IPS-18a (cell line): ENCODE data around the gene SLC30A3.

ENCODE experiments used
- H3K27ac ChIP-seq: one replicate; pipeline ENCODE4 v1.5.1; 2013; ENCODE audit warnings: low read length
- H3K27me3 ChIP-seq: one replicate; pipeline ENCODE4 v1.6.1; 2013; ENCODE audit warnings: mild to moderate bottlenecking, low read length; ENCODE audit not compliant: control insufficient read depth, insufficient read depth
- H3K36me3 ChIP-seq: one replicate; pipeline ENCODE4 v1.6.1; 2013; ENCODE audit warnings: low read depth, low read length; ENCODE audit not compliant: control insufficient read depth
- H3K4me1 ChIP-seq: one replicate; pipeline ENCODE4 v1.6.1; 2013; ENCODE audit warnings: low read depth, low read length; ENCODE audit not compliant: control insufficient read depth
- H3K4me3 ChIP-seq: one replicate; pipeline ENCODE4 v1.5.1; 2013; ENCODE audit warnings: low read length
- H3K9ac ChIP-seq: one replicate; pipeline ENCODE4 v1.6.1; 2013; ENCODE audit warnings: mild to moderate bottlenecking, low read length, moderate library complexity
- H3K9me3 ChIP-seq: one replicate; pipeline ENCODE4 v1.6.1; 2013; ENCODE audit warnings: low read depth, low read length; ENCODE audit not compliant: control insufficient read depth

The SLC30A3 gene, protein sequence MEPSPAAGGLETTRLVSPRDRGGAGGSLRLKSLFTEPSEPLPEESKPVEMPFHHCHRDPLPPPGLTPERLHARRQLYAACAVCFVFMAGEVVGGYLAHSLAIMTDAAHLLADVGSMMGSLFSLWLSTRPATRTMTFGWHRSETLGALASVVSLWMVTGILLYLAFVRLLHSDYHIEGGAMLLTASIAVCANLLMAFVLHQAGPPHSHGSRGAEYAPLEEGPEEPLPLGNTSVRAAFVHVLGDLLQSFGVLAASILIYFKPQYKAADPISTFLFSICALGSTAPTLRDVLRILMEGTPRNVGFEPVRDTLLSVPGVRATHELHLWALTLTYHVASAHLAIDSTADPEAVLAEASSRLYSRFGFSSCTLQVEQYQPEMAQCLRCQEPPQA

DNA sequence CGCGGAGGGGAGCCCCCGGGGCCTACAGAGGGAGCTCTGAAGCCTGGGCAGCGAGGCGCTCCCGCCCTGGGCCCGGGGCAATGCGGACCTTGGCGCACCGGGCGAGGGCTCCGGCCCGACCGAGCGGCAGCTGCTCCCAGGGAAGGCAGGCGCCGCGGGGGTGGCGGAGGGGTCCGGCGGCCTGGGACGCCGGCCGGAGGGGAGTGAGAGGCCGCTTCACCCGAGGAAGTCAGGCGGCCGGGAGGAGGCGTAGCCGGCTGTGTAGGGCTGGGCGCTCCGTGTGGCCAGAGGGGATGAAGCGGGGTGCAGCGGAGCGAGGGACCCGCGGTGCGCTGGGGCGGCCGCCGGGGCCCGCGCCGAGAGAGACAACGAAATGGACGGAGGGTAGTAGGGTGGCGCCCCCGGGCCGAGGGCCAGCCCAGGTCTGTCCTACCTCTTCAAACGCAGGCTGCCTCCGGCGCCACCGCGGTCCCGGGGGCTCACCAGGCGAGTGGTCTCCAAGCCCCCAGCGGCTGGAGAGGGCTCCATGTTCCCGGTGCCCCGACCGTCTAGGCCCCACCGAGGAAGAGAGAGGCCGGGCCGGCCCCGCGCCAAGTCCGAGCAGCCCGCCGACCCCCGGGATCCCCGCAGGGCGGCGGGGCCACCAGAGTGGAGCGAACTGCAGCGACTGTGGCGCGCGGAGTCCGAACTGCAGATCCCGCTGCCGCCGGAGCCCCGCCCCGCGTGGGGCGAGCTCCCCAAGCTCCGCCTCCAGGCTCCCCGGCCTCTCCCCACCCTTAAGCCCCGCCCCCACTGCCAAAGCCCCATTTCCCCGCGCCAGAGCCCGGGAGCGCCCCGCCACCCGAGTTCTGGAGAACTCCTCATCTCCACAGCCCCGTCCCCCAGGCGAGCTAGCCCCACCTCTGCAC, at the start of gene SLC30A3:
SLC30A3 (minus strand) TSS at position 669 of the 908 bp plus-strand sequence; CDS start at position 528, 141 bp downstream.
- Histone ChIP-seq H3K36me3 (no peaks in the 10 kb centered on the region), H3K4me1 (peaks cover 11% of the 10 kb centered on the region), H3K4me3 (peak within 1 kb of the TSS; percentile 65), H3K9me3 (no peaks in the 10 kb centered on the region), H3K27ac (no peak within 1 kb of the TSS), H3K27me3 (peaks cover 80% of the 10 kb centered on the region), H3K9ac (peak within 1 kb of the TSS; percentile 9)

DNA sequence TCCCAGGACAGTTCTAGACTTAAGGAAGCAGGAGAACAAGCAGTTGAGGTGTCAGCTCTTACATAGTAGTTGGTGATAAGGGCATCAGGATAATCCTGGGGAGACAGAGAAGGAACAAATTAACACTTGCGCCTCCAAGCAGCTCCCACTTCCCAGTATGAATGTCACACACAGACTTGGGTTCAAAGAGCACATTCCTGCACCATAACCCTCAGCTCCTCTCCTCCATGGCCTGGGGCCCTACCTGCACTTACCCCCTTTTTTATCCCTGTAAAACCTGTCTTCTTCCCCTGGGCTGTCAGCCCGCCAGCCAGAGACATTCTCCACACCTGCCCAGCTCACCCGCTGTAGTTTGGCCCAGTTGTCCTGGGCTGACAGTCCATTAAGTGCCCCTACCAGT, 49.3 kb upstream of the SLC30A3 start:
- Histone ChIP-seq H3K9ac (no peak overlapping the region), H3K4me3 (no peak overlapping the region), H3K27me3 (peaks cover 27% of the 10 kb centered on the region), H3K36me3 (no peaks in the 10 kb centered on the region), H3K4me1 (peaks cover under 1% of the 10 kb centered on the region), H3K9me3 (no peaks in the 10 kb centered on the region), H3K27ac (no peak overlapping the region)

DNA sequence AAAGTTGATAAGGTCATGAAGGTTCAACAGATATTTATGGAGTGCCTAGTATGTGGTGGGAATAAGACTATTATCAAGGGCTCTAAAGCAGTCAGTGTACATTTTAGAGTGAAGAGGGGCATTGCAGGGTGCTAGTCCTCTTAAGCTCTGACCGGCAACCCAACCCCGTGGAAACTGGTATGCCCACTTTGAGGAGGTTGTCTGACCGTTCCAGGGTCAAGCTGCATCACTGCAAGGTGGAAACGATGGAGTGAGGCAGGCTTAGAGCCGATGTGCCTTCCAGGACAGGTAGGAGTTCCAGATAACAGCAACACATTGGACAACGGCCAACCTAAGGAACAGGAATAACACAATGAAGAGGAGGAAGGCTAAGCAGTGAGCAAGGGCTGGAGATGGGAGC, 46.8 kb upstream of the SLC30A3 start:
- no peak overlapping the region for H3K4me3 ChIP-seq
- H3K4me1 ChIP-seq = peaks cover 6% of the 10 kb centered on the region
- H3K36me3 ChIP-seq = no peaks in the 10 kb centered on the region
- no peak overlapping the region for H3K9ac ChIP-seq
- H3K9me3 ChIP-seq = no peaks in the 10 kb centered on the region
- H3K27ac ChIP-seq = no peak overlapping the region
- H3K27me3 ChIP-seq = peaks cover 52% of the 10 kb centered on the region

DNA sequence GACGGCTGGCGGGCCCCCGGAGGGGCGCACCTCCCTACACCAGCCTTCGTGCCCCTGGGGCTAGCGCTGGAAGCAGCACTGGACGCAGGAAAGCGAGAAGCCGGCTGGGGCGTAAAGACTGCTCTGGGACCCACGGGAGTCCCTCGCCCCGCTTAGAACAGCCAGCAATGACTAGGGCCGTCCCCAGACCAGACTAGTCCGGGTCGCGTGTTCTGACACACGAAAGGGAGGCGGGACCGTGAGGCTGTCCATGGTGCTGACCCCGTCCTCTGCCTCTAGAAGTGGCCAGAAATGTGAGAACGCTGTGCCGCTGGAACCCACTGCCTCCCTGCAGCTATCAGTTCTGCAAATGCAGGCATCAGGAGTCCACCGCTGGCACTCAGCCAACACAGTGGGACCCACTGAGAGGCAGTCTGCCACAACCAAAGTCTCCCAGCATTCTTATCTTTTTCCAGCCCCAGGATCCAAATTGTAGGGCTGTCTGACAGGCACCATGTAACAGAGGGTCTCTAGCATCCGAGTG, 45.6 kb upstream of the SLC30A3 start, which contains the start of gene UCN:
UCN (minus strand) TSS at position 87 of the 523 bp plus-strand sequence. CDS start 550 bp downstream, outside the sequence.
- Histone ChIP-seq H3K4me3 (peak within 1 kb of the TSS; percentile 26), H3K27ac (no peak within 1 kb of the TSS), H3K27me3 (peaks cover 57% of the 10 kb centered on the region), H3K36me3 (no peaks in the 10 kb centered on the region), H3K9me3 (no peaks in the 10 kb centered on the region), H3K4me1 (peaks cover 6% of the 10 kb centered on the region), H3K9ac (no peak within 1 kb of the TSS)

DNA sequence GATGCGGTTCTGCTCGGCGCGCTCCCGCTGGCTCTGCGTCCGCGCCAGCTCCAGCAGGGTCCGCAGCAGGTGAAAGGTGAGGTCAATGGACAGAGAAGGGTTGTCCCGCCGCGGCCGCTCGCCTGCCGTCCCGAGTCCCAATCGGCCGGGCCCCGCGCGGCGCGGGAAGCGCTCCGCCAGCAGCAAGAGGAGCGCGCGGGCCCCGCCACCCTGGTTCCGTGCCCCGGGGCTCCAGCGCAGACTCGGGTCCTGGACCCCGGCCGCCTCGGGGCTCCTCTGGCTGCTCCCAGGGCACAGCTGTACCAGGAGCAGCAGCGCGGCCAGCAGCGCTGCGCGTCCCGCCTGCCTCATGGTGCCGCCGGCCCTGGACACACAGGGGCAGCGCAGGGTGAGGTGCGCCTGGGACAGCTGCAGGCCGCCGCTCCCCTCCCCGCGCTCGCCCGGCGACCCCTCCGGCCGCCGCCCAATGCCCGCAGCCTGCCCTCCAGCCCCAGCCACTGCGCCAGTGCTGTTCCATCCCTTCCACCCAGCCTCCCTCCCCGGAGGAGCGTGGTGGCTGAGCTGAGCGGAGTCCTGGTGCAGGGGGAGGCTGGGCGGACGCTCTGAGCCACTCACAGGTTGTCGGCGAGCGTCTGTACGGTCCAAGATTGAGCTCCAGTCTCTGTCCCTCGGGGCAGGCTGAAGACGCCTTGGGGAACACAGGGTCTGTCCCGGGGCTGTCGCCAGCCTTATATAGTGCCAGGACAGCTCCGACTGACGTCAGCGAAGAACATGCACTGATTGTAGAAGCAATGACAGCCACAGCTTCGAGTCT, 44.9 kb upstream of the SLC30A3 start:
- Histone ChIP-seq H3K4me3 (peak overlapping the region; percentile 26), H3K4me1 (peaks cover 6% of the 10 kb centered on the region), H3K36me3 (no peaks in the 10 kb centered on the region), H3K9ac (no peak overlapping the region), H3K9me3 (no peaks in the 10 kb centered on the region), H3K27me3 (peaks cover 57% of the 10 kb centered on the region), H3K27ac (no peak overlapping the region)

DNA sequence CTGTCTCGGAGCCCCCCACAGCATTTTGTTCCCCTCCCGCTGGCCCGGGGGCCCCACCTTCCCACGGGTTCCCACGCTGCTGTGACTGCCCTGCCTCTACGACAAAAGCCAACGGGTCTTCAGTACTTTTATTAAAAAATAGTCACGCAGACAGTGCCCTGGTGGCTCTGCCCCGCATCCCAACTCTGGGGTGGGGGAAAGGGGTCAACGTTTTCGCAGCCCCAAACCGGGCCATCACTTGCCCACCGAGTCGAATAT, 44.4 kb upstream of the SLC30A3 start:
- no peaks in the 10 kb centered on the region for H3K9me3 ChIP-seq

DNA sequence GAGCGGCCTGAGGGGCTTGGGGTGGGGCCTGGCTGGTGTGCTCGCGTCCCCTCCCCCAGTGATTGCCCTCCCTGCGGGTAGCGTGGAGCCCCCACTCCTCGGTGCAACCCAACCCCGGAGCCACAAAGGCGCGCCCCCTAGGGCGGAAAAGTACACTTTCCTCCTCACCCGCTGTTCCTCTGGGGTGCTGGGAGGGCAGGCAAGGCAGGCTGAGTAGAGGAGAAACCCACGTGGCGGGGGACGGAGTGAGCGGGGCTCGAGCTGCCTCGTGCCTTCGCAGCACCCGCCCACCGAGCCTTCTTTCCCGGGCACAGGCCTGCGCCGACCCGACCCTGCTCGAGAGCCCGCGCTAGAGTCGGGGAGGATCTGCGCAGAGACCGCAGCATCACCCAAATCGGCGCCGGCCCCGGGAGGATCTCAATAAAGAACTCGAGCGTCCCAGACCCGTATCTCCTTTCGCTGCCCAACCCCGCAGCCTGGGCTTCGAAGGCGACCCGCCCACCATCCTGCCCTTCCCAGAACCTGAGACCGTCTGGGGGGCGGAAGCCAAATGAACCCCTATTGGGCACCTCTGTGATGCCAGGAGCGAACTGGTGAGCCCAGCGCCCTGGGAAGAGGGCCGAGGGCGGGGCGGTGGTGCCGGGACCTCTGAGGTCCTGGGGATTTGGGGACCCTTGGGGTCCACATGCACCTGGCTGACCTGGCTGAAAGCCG, 43.9 kb upstream of the SLC30A3 start:
- H3K9me3 ChIP-seq = no peaks in the 10 kb centered on the region
- no peak overlapping the region for H3K9ac ChIP-seq
- H3K4me3 ChIP-seq = peak overlapping the region; percentile 26
- peaks cover 57% of the 10 kb centered on the region for H3K27me3 ChIP-seq
- no peak overlapping the region for H3K27ac ChIP-seq
- no peaks in the 10 kb centered on the region for H3K36me3 ChIP-seq
- H3K4me1 ChIP-seq = peaks cover 6% of the 10 kb centered on the region

More for the DNA sequence above, 44.4 kb upstream of the SLC30A3 start:
- no peaks in the 10 kb centered on the region for H3K36me3 ChIP-seq
- H3K4me1 ChIP-seq = peaks cover 6% of the 10 kb centered on the region
- H3K27me3 ChIP-seq = peaks cover 57% of the 10 kb centered on the region
- H3K4me3 ChIP-seq = peak overlapping the region; percentile 26
- no peak overlapping the region for H3K9ac ChIP-seq
- no peak overlapping the region for H3K27ac ChIP-seq

DNA sequence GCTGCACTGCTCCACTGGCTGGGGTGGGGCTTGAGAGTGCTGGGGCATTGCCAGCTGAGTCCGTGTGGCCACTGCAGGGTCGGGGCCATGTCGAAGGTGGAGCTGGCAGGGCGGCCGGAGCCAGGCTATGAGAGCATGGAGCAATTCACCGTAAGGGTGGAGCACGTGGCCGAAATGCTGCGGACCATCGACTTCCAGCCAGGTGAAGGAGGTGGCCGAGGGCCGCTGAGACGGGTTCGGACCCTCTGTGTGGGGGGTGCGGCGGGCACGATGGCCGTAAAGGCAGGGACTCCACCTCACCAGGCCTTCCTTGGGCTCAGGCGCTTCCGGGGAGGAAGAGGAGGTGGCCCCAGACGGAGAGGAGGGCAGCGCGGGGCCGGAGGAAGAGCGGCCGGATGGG, 43.3 kb upstream of the SLC30A3 start:
- Histone ChIP-seq H3K9me3 (no peaks in the 10 kb centered on the region), H3K4me3 (no peak overlapping the region), H3K36me3 (no peaks in the 10 kb centered on the region), H3K27ac (no peak overlapping the region), H3K4me1 (peaks cover 6% of the 10 kb centered on the region), H3K9ac (no peak overlapping the region), H3K27me3 (peaks cover 57% of the 10 kb centered on the region)

DNA sequence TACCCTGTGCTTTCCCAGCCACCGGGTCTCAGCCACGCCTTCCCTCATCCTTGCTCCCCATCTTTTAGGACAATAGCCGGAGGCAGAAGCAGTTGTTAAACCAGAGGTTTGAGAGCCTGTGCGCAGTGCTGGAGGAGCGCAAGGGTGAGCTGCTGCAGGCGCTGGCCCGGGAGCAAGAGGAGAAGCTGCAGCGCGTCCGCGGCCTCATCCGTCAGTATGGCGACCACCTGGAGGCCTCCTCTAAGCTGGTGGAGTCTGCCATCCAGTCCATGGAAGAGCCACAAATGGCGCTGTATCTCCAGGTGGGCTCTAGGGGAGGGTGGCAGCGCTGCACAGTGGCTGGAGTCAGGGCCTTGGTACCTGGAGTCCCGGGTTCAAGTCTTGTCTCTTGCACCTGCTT, 42.7 kb upstream of the SLC30A3 start:
- Histone ChIP-seq H3K36me3 (no peaks in the 10 kb centered on the region), H3K4me3 (no peak overlapping the region), H3K9me3 (no peaks in the 10 kb centered on the region), H3K4me1 (peaks cover 6% of the 10 kb centered on the region), H3K27ac (no peak overlapping the region), H3K9ac (no peak overlapping the region), H3K27me3 (peaks cover 57% of the 10 kb centered on the region)

DNA sequence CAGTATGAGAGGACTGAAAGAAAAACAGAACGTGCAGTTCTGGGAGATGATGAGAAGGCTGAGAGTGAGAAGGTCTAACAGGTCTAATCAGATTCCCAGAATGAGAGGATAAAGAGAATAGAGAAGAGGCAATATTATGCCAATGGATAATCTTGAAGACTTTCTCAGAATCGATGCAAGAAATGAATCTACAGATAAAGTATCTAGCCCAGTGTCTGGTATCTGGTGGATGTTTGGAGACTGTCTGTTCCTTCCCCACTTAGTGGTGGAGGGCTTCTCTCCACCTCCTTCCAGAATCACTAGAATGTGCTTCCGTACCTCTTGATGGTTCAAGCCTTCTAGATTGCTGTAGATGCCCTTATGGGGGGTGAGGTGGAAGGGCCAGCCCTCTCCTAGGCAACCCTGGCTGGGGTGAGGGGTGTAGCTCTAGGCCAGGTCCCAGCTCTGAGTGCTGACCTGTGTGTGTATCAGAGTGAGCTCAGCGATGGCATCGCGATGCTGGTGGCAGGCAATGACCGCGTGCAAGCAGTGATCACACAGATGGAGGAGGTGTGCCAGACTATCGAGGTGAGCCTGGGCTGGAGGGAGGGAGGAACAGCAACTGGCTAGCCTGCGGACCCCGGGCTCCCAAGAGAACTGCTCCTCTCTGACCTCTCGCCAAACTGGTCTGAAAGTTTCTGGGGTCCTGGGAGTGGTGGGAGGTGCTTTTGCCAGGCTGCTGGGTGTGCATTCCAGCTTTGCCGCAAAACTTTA, 41.8 kb upstream of the SLC30A3 start:
- H3K4me3 ChIP-seq = no peak overlapping the region

More for the DNA sequence above, 41.8 kb upstream of the SLC30A3 start:
- no peak overlapping the region for H3K9ac ChIP-seq
- H3K27me3 ChIP-seq = peaks cover 56% of the 10 kb centered on the region
- no peaks in the 10 kb centered on the region for H3K36me3 ChIP-seq
- H3K4me1 ChIP-seq = peaks cover 6% of the 10 kb centered on the region
- H3K9me3 ChIP-seq = no peaks in the 10 kb centered on the region
- no peak overlapping the region for H3K27ac ChIP-seq
